Activated naive CD4-positive, alpha-beta T cell treated with anti-CD3 and anti-CD28 coated beads, Interleukin-2, amount 50 U/mL, for 16 hours (primary cell): Measurements from ENCODE around the gene USP47.

Experiments
- DNase-seq: peaks from one replicate; pipeline ENCODE4 v3.0.0-alpha.2; 2020

The USP47 gene

GRCh38 chr11:11982461-11982860 is 140.7 kb downstream of the USP47 start:
- DNase-seq = no peak

GRCh38 chr11:11982975-11983374 is 141.2 kb downstream of the USP47 start:
- no peak for DNase-seq

GRCh38 chr11:11983427-11983826 is 141.7 kb downstream of the USP47 start:
- no peak for DNase-seq

GRCh38 chr11:11984563-11984962 is 142.8 kb downstream of the USP47 start:
- no peak for DNase-seq

- no peak for DNase-seq
Observed at GRCh38 chr11:11985016-11985715, 143.4 kb downstream of the USP47 start.

GRCh38 chr11:11985954-11986949 is 144.5 kb downstream of the USP47 start:
- DNase-seq = no peak

- DNase-seq = no peak
Observed at GRCh38 chr11:11987503-11988022, 145.8 kb downstream of the USP47 start.

GRCh38 chr11:11988099-11988651 is 146.4 kb downstream of the USP47 start:
- DNase-seq = no peak

GRCh38 chr11:11988681-11989261 is 147.0 kb downstream of the USP47 start:
- DNase-seq = no peak

GRCh38 chr11:11989774-11990744 is 148.3 kb downstream of the USP47 start:
- DNase-seq = no peak

GRCh38 chr11:11992257-11993212 is 150.8 kb downstream of the USP47 start:
- no peak for DNase-seq

GRCh38 chr11:11993839-11994238 is 152.1 kb downstream of the USP47 start:
- DNase-seq = no peak

GRCh38 chr11:11995601-11996000 is 153.8 kb downstream of the USP47 start:
- DNase-seq = no peak

GRCh38 chr11:11996321-11997048 is 154.7 kb downstream of the USP47 start:
- no peak for DNase-seq

GRCh38 chr11:11997049-11997322 is 155.2 kb downstream of the USP47 start:
- no peak for DNase-seq

GRCh38 chr11:11998091-11998781 is 156.5 kb downstream of the USP47 start:
- DNase-seq = no peak

- DNase-seq = no peak
Observed at GRCh38 chr11:12001186-12001585, 159.4 kb downstream of the USP47 start.

- DNase-seq = no peak
Observed at GRCh38 chr11:12003336-12003735, 161.6 kb downstream of the USP47 start.

GRCh38 chr11:12003815-12004214 is 162.0 kb downstream of the USP47 start:
- no peak for DNase-seq
